MV-4-11 (cell line): Measurements from ENCODE around the gene TRIM38.
A peak's percentile ranks its signal among the peaks of the same experiment; 100 is the strongest.
"Not testable (repeated sequence)": the region's sequence is repeated elsewhere in the genome, so short reads cannot be mapped to it uniquely, and the experiment has no call there.

ENCODE experiments used
- DNase-seq: peaks from one replicate; lab custom pipeline; 2025; lab: John Stamatoyannopoulos, UW

Gene TRIM38

DNA sequence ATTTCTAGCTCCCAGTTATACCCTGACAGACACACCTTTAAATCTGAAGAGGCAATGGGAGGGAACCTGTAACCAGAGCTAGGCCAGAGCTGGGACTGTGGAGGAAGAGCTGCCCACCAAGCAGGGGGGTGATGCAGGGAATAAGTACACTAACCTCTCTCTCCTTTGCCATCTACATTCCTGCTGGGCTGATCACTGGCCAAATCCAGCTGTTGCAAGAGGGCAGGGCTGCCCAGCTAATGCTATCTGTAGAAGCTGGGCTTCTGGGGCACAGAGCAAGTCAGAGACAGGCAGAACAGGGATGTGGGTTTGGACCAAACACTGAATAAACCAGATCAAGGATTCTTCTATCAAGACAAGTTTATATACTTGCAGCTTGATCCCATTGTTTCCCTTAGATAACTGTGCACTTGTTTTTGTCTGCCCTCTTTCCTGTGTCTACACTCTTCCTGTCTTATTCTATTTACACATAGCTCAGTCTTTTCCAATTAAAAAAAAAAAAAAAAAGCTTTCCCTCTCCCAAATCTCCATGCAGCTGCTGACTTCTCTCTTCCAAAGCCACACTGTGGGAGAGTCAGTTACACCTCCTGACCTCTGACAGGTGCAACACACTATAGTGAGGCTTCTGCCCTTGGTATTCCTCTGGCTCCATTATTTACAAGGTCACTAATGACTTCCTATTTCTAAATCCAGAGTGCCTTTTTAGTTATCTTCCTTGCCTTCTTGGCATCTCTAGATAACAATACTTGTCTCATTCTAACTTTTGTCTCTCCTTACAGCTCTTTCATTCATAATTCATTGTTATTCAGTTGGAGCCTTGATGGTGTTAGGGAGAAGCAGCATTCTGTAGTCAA is 43.7 kb downstream of the TRIM38 start:
- no peak for DNase-seq

DNA sequence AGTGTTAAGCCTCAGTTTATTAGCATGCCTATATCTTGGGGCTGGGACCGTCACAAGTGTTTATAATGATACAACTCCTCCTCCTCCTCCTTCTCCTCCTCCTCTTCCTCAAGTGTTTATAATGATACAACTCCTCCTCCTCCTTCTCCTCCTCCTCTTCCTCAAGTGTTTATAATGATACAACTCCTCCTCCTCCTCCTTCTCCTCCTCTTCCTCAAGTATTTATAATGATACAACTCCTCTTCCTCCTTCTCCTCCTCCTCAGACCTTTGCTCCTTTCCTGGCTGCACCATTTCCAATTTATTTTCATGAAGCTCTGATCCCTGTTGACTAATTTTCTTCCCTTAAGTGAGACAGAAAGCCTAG is 44.3 kb downstream of the TRIM38 start:
- not testable (repeated sequence) for DNase-seq

- DNase-seq = peak; percentile 13
These were observed 45.9 kb downstream of the TRIM38 start for GRCh38 chr6:26008470-26008869.

DNA sequence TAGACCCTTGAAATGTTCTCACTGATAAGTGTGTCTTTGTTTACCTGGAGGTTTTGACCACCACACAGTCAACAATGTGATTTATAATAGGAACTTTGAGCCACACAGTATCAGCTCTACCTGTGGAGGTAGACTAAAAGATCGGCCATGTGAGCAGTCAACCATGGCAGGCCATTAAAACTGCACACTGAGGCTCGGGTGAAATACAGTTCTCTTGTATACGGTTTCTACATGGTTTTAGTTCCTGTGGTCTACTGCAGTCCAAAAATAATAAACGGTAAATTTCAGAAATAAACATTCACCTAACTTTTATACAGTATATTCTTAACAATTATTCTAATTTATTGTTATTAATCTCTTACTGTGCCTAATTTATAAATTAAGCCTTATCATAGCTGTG is 47.2 kb downstream of the TRIM38 start:
- DNase-seq = no peak

- DNase-seq = peak; percentile 29
These were observed 49.5 kb downstream of the TRIM38 start for GRCh38 chr6:26012061-26012460.

DNA sequence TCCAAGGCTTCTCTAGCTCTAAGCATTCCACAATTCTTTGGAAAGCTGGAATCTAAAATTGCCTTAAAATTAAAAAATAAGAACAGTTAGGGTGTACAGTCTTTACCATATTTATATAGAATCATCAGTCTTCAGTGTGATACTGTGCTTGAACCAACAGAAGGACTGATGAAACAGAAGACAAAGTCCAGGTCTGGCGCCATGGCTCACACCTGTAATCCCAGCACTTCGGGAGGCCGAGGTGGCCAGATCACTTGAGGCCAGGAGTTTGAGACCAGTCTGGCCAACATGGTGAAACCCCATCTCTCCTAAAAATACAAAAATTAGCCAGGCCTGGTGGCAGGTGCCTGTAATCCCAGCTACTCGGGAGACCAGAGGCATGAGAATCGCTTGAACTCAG is 51.8 kb downstream of the TRIM38 start:
- DNase-seq = not testable (repeated sequence)

GRCh38 chr6:26016245-26016962 is 53.8 kb downstream of the TRIM38 start:
- no peak for DNase-seq

DNA sequence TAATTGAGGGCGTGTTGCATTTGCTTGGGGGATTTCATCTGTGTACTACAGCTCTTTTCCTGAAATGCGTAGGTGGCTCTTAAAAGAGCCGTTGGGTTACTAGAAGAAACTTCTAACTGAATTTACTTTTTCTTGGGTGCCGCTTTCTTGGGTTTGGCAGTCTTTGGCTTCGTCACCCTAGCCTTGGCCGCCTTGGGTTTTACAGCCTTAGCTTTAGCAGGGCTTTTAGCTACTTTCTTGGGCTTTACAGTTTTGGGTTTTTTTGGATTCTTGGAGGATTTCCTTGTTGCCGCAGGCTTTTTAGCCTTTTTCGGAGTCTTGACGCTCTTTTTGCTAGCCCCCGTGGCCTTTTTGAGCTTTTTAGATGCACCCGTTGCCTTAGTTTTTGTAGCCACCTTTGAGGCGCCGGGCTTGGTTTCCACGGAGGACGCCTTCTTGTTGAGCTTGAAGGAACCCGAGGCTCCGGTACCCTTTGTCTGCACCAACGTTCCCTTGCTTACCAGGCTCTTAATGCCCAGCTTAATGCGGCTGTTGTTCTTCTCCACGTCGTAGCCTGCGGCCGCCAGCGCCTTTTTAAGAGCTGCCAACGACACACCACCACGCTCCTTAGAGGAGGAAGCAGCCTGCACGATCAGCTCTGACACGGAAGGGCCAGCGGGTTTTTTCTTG is 54.5 kb downstream of the TRIM38 start:
- DNase-seq = no peak

GRCh38 chr6:26017632-26017966 is 55.0 kb downstream of the TRIM38 start:
- DNase-seq = peak; percentile 58

- no peak for DNase-seq
These were observed 56.7 kb downstream of the TRIM38 start for GRCh38 chr6:26019261-26019830.

- no peak for DNase-seq
These were observed 57.3 kb downstream of the TRIM38 start for GRCh38 chr6:26019967-26020328.

- DNase-seq = peak; percentile 92
These were observed 57.9 kb downstream of the TRIM38 start for GRCh38 chr6:26020329-26021000.

- DNase-seq = peak; percentile 83
These were observed 58.4 kb downstream of the TRIM38 start for GRCh38 chr6:26021001-26021349.

- peak; percentile 97 for DNase-seq
These were observed 58.9 kb downstream of the TRIM38 start for GRCh38 chr6:26021350-26022131.

DNA sequence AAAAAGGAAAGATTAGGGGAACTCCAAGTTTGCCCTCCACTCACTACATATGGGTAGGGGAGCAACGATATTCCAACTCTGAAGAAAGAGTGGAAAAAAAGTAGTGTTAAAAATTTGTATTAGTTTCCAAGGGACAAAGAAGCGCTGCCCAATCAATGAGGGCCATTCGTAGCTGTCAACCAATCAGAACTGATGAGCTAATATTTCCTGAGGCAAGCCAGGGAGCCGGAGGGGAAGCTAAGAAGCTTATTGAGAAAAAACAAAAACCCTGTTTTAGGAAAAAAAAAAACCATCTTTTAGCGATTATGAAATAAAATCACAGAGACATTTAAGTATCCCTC is 59.5 kb downstream of the TRIM38 start:
- peak; percentile 84 for DNase-seq

GRCh38 chr6:26022737-26023136 is 60.1 kb downstream of the TRIM38 start:
- DNase-seq = no peak

- no peak for DNase-seq
These were observed 62.0 kb downstream of the TRIM38 start for GRCh38 chr6:26024651-26025046.

DNA sequence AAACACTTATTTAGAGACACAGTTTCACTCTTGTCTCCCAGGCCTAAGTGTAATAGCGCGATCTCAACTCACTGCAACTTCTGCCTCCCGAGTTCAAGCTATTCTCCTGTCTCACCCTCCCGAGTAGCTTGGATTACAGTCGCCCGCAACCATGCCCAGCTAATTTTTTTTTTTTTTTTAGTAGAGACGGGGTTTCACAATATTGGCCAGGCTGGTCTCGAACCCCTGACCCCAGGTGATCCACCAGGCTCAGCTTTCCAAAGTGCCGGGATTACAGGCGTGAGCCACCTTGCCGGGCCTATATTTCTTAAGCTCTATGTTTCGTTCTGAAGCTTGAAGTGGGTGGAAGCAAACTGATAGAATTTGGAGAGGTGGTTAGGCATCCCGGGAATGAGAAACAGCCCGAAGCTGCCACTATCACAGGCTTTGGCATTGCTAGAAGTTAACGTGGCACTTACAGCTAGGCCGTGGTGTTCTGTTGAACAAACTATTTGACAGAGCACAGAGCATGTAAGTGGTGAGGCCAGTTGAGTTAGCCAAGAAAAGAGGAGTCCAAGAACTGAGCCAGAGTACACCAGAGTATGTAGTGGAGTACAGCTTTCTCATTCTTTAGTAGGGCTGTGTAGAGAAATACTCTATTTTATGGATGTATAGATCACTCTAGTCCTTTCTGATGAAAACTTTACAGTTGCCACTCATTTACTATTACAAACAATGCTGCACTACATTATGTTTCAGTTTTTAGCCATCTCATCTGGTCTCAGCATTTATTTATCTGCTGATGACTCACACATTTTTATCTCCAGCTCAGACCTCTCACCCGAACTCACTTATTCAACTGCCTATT is 62.7 kb downstream of the TRIM38 start:
- DNase-seq = no peak

DNA sequence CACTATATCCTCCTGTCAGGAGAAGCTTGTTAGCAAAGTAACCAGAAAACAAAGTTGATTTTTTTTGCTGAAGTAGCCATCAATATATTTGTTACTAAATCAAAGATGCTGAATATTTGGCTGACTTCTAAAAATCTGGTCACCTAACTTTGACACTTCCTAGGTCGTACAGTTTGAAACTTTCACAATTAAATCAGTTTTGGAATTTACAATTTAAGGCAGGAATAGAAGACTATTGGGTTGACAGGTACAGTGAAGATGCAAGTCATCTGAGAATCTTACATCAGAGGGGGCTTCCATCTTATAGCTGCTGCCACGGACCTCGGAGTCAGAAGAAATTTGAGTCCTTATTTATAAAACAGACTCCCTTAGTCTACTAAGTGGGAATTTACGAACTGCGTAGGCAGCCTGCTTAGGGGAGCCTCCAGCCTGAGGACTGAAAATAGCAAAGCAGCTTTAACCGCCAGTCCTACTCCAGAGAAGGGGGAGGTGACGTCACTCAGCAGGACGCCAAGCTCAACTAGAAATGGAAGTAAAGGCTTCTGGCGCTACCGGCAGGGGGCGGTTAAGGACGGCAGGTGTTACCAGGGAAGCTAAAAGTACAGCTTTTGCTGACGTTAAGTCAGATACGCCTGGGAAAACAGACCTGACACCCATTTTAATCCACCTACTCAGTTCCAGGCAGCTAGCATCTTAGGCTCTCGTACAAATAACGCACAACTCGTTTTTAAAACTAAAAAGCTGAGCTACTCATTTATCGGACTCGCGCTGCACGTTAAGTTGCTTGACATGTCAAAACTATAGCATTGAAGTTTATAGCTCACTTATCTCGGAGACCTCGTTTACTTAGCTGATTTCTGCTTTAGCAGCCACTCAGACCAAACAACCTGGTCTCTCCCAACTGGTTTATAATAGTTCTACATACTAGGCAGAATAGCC is 63.6 kb downstream of the TRIM38 start:
- peak; percentile 94 for DNase-seq
